ENCODE measurements around the gene SRC.

SRC gene

DNA sequence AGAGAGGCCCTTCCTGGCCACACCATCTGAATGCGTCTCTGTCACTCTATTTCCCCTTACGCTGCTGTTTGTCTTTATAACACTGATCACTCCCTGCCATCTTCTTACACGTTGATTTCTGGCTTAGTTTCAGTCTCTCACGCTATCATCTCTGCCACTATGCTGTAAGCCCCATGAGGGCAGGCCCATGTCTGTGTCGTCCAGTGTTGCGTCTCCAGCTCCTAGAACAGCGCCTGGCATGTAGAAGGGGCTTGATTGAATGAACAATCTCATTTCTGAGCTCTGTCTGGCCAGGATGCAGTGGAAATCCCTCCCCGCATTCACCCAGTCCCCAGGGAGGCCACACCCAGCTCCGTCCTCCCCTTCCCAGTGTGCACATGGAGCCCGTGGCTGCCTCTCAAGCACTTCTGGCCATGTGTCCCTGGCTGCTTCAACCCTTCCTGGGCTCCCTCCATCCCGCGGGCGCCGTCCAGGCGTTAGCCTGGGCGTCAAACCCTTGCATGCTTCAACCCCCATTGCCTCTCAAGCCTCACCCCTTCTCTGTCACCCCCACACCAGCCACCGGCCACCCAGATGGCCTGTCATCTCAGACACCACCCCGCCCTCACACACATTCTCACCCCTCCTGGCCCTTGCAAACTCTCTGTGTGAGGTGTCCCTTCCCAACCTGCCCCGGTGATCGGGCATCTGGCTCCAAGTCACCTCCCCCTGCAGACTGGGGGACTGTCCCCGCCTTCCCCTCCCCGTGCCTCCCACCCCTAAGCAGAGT, 71.1 kb downstream of the SRC start:
- DNase-seq, result no peak
- in situ Hi-C loops (cut with MboI; ENCODE audit: low pct_unique_long_range_greater_than_20kb, low sequenced_read_pairs), result no loop called here

DNA sequence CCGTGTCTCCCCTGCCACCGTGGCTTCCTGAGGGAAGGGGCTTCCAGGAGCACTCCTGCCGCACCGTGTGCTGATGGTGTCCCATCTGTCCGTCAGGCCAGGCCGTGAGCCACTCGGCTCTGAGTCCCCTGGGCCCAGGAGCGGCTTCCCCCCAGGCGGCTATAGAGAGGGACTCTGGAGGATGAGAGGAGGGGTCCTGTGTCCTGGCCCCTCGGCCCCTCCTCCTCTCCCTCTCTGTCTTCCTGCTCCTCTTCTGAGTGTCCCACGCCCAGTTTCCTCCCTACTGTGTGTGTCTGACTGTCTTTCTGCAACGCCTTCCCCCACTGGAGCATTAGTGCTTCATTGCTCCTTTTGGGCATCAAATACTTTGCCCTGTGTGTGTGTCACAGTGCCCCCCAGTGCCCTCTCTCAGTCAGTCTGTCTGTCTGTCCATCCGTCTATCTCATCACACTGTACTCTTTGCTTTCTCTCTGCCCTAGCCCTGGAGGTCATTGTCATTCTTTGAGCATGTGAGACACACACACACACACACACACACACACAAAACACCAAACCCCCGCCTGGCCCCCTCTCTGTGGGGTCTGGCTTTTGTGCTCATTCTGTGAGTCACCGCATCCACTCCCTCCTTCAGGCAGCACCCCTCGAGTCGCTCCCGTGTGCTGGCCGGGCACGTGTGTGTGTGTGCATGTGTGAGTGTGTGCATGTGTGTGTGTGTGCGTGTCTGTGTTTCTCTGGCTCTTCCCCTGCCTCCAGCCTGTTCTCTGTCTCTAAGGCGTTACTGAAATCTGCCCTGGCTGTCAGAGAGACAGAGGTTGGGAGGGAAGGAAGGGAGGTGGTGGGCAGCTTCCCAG, 71.9 kb downstream of the SRC start:
- in situ Hi-C loops (cut with MboI; ENCODE audit: low pct_unique_long_range_greater_than_20kb, low sequenced_read_pairs), result no loop called here

DNA sequence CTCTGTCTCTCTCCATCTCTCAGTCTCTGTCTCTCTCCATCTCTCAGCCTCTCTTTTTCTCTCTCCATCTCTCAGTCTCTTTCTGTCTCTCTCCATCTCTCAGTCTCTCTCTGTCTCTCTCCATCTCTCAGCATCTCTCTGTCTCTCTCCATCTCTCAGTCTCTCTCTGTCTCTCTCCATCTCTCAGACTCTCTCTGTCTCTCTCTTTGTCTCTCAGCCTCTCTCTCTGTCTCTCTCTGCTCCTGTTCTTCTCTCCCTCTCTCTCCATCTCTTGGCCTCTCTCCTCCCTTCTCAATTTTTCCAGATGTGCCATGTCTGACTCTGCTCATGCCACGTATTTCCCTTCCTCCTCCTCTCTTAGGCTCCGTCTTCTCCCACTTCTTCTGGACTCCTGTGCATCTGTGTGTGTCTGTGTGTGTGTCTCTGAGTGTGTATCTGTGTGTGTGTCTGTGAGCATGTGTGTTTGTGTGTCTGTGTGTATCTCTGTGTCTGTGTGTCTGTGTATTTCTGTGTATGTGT, 72.7 kb downstream of the SRC start:
- no peak for DNase-seq
- in situ Hi-C loops (cut with MboI; ENCODE audit: low pct_unique_long_range_greater_than_20kb, low sequenced_read_pairs), result no loop called here

More for the DNA sequence above, 71.9 kb downstream of the SRC start:
- DNase-seq, result no peak

DNA sequence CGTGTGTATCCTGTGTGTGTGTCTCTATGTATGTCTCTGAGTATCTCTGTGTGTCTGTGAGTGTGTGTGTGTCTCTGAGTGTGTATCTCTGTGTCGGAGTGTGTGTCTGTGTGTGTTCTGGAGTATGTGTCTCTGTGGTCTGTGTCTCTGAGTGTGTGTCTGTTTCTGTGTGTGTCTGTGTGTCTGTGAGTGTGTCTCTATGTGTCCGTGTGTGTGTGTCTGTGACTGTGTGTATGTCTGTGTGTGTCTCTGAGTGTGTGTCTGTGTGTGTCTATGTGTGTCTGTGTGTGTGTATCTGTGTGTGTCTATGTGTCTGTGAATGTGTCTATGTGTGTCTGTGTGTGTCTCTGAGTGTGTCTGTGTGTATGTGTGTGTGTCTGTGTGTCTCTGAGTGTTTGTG, 73.4 kb downstream of the SRC start:
- DNase-seq, result no peak
- in situ Hi-C loops (cut with MboI; ENCODE audit: low pct_unique_long_range_greater_than_20kb, low sequenced_read_pairs), result no loop called here

DNA sequence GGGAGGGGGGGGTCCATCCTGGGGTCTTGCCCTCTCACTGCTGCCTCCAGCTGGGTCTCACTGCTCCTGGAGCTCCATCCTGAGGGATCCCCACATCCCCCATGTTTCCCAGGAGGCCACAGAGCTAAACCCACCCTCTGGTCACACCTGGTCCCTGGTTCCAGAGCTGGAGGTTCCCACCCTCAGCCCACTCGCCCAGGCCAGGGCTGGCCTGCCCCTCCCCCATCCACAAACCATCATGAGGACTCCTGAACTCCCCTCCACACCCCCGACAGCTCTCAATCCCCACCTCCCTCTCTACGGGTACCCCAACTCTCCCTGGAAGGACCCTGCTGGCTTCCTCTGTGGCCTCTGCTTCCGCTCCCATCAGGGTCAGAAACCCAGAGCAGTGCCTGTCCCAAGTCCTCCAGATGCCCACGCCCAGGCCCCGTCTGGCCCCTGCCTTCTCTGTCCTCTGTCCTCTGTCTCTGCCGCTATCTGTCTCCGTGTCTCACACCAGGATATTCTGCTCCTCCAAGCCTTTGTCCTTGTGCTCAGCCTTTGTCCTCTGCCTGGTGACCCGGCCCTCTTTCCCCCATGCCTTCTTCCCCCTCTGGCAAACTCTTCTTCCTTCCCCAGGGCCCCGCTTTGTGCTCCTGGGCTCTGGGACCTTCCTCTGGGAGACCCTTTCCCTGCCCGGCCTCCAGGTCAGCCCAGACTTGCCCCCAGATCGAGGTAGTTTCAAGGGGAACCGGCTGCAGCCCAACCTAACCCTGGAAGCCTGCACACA, 74.0 kb downstream of the SRC start:
- in situ Hi-C loops (cut with MboI; ENCODE audit: low pct_unique_long_range_greater_than_20kb, low sequenced_read_pairs), result no loop called here
- no peak for DNase-seq

DNA sequence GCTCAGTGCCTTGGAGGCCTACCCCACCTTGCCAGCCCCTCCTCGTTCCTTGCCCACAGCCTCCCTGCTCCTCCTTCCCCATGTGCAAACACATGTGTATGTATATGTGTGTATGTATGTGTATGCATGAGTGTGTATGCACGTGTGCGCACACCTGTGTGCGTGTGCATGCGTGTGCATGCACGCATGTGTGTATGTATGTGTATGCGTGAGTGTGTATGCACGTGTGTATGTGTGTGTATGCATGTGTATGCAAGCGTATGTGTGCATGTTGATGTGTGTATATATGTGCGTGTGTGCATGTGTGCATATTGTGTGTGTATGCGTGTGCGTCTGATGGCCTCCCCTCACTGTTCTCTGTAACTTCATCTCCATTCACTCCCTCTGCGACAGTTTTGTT, 74.7 kb downstream of the SRC start:
- no peak for DNase-seq
- in situ Hi-C loops (cut with MboI; ENCODE audit: low pct_unique_long_range_greater_than_20kb, low sequenced_read_pairs), result no loop called here

DNA sequence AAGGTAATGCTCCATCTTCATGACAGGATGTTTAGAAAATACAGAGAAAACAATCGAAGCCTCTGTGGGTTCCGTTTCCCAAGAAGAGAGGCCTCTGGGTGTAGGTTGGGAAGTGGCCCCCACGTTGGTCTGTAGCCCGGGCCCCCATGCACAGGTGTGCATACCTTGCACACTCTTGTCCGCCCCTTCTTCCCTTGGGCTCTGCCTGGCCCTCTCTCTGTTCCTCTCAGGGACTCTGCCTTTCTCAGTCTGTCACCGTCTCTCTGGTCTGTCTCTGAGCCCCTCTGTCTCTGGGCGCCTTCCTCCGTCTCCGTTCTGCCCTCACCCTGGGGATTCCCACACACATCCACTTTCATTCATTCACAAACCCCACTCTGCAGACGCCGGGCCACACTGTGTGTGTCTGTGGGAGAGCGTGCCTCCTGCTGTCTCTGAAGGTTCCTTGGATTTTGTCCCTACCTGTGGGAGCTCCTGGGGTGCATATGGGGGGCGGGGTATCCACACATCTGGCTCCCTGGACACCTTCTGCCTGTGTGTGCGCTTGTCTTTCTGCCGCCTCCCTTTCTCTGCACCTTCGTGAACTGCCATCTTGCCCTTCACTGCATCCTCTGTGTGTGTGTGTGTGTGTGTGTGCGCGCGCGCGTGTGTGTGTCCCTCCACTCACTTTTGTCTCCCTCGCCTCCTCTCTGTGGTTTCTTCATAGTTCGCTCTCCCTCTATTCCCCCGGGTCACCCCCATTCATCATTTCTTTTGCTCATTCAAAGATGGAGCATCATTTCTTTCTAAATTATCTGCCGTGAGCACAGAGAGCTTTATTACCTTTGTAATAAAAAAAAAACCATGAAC, 75.3 kb downstream of the SRC start:
- in situ Hi-C loops (cut with MboI; ENCODE audit: low pct_unique_long_range_greater_than_20kb, low sequenced_read_pairs), result no loop called here
- no peak for DNase-seq

DNA sequence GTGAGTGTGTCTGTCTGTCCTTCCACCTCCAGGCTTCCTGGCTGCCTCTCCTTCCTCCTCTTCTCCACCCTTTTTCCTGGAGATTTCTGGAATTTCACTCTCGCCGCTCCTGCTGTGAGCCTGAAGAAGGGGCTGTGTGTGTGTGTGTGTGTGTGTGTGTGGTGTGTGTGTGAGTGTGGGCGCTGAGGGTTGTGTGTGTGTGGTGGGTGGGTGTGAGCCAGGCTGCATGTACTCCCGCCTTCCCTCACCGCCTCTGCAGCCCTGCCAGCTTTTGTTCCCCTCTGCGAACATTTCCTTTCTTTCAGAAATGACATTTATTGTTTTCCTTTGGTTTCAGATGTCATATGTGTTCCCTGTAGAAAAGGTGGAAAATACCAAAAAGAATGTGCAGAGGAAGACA, 76.0 kb downstream of the SRC start:
- in situ Hi-C loops (cut with MboI; ENCODE audit: low pct_unique_long_range_greater_than_20kb, low sequenced_read_pairs), result no loop called here
- DNase-seq, result no peak

DNA sequence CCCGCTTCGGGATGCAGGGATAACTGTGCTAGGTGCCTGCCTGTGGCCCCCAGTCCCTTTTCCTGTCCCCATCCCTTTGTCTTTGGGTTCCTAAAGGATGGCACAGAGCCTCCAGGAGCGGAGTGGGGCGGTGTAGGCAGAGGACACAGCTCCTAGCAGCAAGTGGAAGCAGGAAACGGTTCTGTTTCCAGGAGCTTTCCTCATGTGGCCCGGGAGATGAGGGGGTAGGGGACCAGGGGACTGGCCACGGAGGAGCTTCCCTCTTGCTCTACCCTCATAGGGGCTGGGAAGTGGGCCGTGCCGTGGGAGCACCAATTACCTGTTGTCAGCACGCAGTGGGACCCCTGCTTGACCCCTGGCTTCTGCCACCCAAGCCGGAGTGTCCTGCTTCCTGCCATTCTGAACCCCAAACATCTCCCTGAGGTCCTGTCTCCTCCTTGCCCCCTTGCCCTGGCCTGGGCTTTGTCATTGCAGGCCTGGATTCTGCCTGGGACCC, 76.9 kb downstream of the SRC start:
- in situ Hi-C loops (cut with MboI; ENCODE audit: low pct_unique_long_range_greater_than_20kb, low sequenced_read_pairs), result no loop called here
- DNase-seq, result no peak

DNA sequence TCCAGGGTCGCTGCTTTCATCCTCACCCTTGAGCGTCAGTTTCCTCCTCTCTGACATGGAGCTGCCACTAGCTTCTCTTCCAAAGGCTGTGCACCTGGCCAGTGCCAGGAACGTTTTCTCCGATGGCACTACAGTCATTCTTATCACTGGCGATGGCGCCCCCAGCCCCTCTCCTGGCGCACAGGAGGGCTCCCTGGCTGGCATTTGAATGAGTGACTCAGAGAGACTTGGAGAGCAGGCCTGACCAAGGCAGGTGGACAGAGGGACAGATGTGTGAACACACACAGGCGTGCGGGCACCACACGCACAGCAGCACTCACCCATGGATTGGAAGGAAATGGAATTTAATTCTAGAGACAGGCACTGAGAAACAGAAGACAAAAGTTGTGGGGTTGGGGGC, 77.6 kb downstream of the SRC start:
- DNase-seq, result no peak
- in situ Hi-C loops (cut with MboI; ENCODE audit: low pct_unique_long_range_greater_than_20kb, low sequenced_read_pairs), result no loop called here

DNA sequence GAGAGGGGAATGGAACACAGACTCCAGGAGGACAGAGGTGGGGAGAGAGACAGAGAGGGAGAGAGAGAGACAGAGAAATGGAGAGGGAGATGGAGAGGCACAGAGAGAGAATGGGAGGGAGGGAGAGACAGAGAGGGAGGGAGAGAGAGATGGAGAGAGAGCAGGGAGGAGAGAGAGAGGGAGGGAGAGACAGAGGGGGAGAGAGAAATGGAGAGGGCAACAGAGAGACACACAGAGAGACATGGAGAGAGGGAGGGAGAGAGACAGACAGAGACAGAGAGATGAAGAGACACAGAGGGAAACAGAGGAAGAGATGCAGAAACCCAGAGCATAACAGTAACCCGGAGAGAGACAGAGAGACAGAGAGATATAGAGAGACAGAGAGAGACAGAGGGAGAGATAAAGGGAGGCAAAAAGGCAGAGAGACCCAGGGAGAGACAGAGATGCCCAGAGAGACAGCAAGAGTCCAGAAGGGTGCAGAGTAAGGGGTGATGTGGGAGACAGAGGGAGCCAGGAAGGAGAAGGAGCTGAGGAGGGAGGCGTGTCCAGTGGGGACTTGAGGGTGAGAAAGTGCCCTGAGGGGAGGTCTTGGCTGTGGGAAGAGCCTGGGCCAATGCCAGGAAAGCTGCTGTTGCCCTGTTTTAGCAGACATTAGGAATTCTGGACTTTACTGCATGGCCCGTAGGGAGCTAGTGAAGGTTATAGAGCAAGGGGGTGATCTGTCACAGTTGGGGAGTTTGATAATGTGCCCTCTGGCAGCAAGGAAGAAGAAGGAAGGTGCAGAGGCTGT, 78.3 kb downstream of the SRC start:
- no peak for DNase-seq
- in situ Hi-C loops (cut with MboI; ENCODE audit: low pct_unique_long_range_greater_than_20kb, low sequenced_read_pairs), result no loop called here

DNA sequence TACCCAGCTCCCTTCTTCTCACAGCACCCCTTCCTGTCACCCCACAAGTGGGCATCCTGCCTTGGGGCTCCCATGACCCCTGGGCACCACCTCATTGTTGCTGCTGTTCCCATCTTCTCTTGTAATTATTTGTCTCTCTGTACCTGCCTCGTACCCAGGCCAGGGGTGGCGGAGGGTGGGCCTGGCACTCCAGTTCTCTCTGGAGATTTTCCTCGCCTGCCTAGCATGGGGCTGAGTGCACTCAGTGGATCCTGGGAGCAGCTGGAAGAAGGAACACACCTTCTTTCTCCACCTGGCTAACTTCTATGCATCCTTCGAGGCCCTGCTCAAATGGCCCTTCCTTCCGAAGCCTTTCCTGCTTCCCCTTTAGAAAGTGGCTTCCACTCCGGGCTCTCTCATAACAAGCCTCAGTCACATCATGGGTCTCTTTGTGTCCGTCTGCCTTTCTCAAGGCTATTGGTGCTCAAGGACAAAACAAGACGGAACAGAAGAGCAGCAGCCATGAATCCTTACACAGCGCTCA, 79.2 kb downstream of the SRC start:
- no peak for DNase-seq
- in situ Hi-C loops (cut with MboI; ENCODE audit: low pct_unique_long_range_greater_than_20kb, low sequenced_read_pairs), result no loop called here

DNA sequence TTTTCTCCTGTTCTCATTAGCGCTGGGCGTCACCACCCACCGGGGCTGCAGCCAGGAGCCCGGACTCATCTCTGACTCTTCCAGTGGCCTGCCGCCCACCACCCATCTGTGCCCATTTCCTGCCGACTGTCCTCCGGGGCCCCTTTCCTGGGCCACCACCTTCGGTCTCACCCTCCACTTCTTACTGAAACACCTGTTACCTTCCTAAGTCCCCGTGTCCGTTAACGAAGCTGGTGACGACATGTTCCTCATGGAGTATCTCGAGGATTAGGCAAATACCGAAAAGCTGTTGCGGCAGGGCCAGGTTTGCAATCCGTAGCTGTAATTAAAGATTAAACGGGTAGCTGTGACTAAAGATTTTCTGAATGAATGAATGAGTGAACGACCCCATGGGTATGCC, 80.2 kb downstream of the SRC start:
- in situ Hi-C loops (cut with MboI; ENCODE audit: low pct_unique_long_range_greater_than_20kb, low sequenced_read_pairs), result no loop called here
- DNase-seq, result no peak

DNA sequence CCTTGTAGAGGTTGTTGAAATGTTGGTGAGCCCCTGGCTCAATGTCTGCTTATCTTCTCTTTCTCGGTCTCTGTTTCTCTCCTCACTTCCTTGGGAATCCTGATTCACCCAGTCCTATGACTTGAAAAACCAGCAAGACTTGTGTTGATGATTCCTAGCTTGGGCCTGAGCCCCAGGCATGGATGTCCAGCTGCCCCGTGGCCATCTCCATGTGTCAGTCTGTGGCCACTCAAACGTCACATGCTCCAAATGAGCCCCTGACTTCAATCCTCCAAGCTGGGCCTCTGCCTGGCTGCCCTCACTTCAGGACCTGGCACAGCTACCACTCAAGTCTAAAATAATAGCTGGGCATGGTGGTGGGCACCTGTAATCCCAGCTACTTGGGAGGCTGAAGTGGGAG, 81.0 kb downstream of the SRC start:
- in situ Hi-C loops (cut with MboI; ENCODE audit: low pct_unique_long_range_greater_than_20kb, low sequenced_read_pairs), result no loop called here
- DNase-seq, result no peak

DNA sequence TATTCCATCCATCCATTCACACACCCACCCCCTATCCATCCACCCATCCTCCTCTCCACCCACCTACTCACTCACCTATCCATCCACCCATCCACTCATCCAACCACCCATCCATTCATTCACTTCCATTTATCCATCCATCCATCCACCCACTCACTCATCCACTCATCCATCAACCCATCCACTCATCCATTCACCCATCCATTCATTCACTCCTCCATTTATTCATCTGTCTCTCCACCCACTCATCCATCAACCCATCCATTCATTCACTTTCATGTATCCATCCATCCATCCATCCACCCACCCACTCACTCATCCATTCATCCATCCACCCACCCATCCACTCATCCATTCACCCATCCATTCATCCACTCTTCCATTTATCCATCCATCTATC, 84.1 kb downstream of the SRC start:
- no peak for DNase-seq
- in situ Hi-C loops (cut with MboI; ENCODE audit: low pct_unique_long_range_greater_than_20kb, low sequenced_read_pairs), result no loop called here

DNA sequence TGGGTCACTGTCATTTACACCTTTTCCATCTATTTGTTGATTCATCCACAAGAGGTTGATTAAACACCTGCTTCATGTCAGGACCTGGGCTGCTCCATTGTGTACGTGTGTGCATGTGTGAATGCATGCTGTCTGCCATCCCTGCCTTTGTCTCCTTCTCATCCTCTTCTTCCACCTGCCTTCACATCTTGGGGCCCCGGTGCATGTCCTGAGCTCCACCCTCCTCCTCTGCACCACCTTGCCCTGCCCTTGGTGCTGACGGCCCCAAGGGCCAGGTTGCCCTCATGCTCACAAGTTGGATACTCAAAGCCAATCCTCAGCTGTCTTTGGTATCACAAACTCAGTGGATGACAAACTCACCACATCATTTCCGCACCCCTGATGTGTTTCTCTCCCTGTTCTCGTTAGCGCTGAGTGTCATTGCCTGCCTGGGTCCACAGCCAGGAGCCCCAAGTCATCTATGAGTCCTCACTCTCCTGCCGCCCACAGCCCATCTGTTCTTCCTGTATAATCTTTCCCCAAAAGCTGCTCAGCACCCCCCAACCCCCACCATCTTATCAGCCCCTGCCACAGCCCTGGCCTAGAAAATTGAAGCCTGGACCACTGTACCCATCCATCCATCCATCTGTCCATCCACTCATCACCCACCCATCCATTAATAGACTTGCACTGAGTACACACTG, 85.0 kb downstream of the SRC start:
- in situ Hi-C loops (cut with MboI; ENCODE audit: low pct_unique_long_range_greater_than_20kb, low sequenced_read_pairs), result no loop called here

DNA sequence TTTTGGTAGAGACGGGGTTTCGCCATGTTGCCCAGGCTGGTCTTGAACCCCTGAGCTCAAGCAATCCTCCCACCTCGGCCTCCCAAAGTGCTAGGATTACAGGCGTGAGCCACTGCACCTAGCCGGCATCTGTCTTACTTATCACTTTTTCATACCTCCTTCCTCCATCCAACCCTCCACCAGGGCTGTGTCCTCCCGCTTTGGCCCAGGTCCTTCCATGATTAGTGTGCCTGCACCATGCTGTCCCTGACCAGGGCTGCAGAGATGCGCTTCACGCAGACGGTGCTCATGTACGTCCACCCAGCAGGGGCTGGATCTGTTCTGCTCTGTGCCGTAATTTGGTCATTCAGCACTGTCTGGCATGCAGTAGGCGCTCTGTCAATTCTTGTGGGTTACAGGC, 85.8 kb downstream of the SRC start:
- no peak for DNase-seq
- in situ Hi-C loops (cut with MboI; ENCODE audit: low pct_unique_long_range_greater_than_20kb, low sequenced_read_pairs), result no loop called here

More for the DNA sequence above, 85.0 kb downstream of the SRC start:
- no peak for DNase-seq
